ENCODE results near the gene RNF13.

- TF ChIP-seq CTCF (IDR thresholded peaks at IDR 0.05 in 4 of 5, conservative IDR thresholded peaks at IDR 0.05 in 1 of 5) (no peak), POLR2A (IDR thresholded peaks at IDR 0.05) (no peak)
Observed at GRCh38 chr3:149812165-149812605, 830 bp upstream of the RNF13 start.

All from gastrocnemius medialis (tissue), 4 donors.